Activated naive CD8-positive, alpha-beta T cell (primary cell): ENCODE results near the gene CBX5.

Source experiments
- H3K27ac Mint-ChIP-seq: one replicate; pipeline ENCODE4 v1.8.0; 2021; ENCODE audit warnings: mixed read lengths
- H3K27me3 Mint-ChIP-seq: one replicate; pipeline ENCODE4 v1.8.0; 2021; ENCODE audit warnings: mixed read lengths
- H3K36me3 Mint-ChIP-seq: one replicate; pipeline ENCODE4 v1.8.0; 2021; ENCODE audit warnings: mixed read lengths
- H3K4me1 Mint-ChIP-seq: one replicate; pipeline ENCODE4 v1.8.0; 2021; ENCODE audit warnings: low read depth, mixed read lengths
- H3K4me3 Mint-ChIP-seq: one replicate; pipeline ENCODE4 v1.8.0; 2021; ENCODE audit warnings: mild to moderate bottlenecking, mixed read lengths
- H3K9me3 Mint-ChIP-seq: one replicate; pipeline ENCODE4 v1.8.0; 2021; ENCODE audit warnings: low read depth, mixed read lengths

The CBX5 gene

DNA sequence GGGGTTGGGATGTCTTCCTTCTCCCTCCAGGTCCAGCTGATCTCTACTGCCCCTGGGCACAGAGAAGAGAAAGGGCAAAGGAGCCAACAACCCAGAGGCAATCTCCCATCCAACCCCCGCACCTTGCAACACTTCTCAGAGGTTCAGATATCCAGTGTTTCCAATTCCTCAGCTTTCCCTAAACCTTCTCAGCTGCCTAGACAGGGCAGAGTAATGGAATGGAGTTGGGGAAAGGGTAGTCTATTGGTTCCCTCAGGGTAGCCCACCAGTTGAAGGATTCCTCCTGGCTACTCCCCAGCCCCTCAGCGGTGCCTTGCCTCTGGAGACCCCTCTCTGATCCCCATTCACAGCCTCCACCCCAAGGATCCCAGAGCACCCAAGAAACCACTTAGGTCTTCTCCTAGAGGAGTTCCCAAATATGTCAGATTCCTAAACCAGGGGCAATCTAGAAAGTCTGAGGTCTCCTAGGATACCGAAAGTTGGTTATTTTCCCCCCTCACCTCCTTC is 20.4 kb upstream of the CBX5 start:
- Mint-ChIP-seq H3K27me3 (peaks cover 26% of the 10 kb centered on the region), H3K9me3 (no peaks in the 10 kb centered on the region), H3K36me3 (no peaks in the 10 kb centered on the region), H3K4me3 (peak overlapping the region; percentile 48), H3K4me1 (peaks cover 10% of the 10 kb centered on the region), H3K27ac (no peak overlapping the region)

DNA sequence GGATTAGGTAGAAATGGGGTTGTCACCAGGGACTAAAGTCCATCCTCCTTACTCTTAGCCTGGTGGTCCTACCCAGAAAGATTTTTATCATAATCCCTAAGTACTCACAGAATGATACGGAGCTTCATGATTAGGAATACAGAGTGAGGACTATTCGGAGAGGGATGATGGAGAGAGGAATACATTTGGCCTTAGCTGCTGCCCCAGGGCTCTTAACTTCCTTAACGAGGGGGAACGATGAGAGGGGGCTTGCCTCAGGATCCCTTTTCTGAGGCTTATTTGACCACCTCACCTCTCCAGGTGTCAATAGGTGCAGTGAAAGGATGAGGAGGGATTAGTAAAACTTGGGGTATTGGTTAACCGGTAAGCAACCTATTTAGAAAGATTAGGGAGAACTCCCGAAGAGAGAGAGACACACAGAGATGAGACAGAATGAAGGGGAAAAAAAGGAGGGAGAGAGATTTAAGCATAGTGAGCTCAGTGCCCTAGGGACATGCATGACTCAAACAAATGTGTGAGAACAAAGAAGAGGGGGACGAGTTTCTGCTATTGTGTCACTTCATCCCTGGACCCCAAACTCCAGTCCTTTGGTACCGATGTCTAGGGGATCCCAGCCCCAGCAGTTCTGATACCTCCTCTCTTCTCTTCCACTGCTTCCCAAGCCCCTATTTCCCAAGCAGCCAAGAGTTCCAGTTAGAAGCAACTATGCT is 19.7 kb upstream of the CBX5 start:
- Mint-ChIP-seq H3K27me3 (peaks cover 26% of the 10 kb centered on the region), H3K4me1 (peaks cover 10% of the 10 kb centered on the region), H3K27ac (no peak overlapping the region), H3K9me3 (no peaks in the 10 kb centered on the region), H3K4me3 (peak overlapping the region; percentile 14), H3K36me3 (no peaks in the 10 kb centered on the region)

DNA sequence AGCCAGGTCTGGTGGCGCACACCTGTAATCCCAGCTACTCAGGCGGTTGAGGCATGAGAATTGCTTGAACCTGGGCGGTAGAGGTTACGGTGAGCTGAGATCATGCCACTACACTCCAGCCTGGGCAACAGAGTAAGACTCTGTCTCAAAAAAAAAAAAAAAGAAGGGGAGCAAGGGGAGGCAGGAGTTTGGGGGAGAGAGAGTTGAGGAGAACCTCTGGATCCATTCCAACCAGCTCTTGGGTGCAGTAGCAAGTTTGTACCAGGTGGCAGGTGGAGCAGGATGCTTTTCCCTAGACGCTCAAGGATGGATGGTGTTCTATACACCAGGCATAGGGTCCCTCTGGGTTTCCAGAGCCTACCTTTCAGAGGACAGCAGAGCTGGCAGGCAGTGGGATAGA is 19.0 kb upstream of the CBX5 start:
- H3K9me3 Mint-ChIP-seq: no peaks in the 10 kb centered on the region
- peaks cover 10% of the 10 kb centered on the region for H3K4me1 Mint-ChIP-seq
- H3K36me3 Mint-ChIP-seq: no peaks in the 10 kb centered on the region
- no peak overlapping the region for H3K27ac Mint-ChIP-seq
- peaks cover 26% of the 10 kb centered on the region for H3K27me3 Mint-ChIP-seq
- no peak overlapping the region for H3K4me3 Mint-ChIP-seq

DNA sequence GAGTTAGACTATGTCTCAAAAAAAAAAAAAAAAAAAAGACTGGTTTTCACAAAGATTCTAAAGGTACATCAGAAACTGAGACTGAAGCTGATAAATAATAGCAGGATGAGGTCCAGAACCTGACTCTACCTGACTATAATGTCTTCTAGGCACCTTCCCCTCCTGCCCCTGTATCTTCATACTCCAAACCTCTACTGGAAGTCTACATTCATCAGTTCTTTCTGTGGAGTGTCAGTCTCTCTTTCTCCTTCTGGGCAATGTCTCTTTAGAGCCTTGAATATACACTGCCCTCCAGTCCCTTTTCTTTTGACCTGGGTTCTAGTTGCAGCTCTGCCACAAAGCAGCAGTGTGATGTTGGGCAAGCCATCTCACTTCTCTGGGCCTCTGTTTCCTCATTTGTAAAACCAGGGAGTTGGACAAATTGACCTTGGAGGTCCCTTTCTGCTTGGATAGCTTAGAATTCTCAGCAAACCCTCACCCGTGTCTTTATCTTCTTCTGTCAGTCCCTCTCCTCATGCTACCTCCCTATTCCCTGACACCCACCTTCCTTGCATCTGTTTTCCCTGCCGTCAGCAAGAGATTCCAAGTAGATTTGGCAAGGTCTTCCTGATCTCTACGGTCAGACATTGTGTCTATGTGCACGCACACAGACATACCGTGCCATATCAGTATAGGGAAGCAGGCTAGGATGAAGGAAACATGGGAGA is 16.6 kb upstream of the CBX5 start:
- no peaks in the 10 kb centered on the region for H3K9me3 Mint-ChIP-seq
- H3K27me3 Mint-ChIP-seq: peaks cover 15% of the 10 kb centered on the region
- no peak overlapping the region for H3K27ac Mint-ChIP-seq
- no peak overlapping the region for H3K4me3 Mint-ChIP-seq
- H3K4me1 Mint-ChIP-seq: peaks cover 10% of the 10 kb centered on the region
- no peaks in the 10 kb centered on the region for H3K36me3 Mint-ChIP-seq

DNA sequence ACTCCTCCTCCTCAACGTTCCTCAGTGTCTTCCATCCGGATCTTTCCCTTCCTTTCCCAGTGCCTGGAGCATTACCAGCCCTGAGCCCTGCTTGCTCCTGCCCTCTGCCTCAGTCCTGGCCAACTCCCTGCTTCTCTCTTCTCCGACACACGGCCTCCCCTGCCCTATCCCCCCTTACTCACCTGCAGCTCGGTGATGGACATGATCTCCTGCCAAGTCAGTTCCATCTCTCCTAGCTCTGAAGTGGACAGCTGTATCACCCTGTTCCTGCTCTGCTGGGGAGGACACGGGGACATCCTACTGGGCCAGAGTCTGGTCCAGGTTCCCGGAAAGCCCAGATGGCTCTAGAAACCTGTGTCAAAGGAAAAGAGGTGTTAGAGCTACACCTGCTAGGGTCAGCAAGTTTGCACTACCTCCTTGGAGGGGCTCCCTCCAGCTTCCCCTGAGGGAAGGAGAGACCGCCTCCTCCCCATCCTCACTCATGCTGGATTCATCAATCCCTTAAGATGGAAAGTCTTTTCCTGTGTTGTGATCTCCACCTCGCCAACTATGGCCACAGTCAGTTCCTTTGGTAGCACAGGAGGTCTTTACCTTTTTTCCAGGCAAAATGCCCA is 15.1 kb upstream of the CBX5 start:
- Mint-ChIP-seq H3K9me3 (no peaks in the 10 kb centered on the region), H3K4me3 (no peak overlapping the region), H3K27me3 (peaks cover 9% of the 10 kb centered on the region), H3K36me3 (no peaks in the 10 kb centered on the region), H3K27ac (no peak overlapping the region), H3K4me1 (peaks cover 5% of the 10 kb centered on the region)

DNA sequence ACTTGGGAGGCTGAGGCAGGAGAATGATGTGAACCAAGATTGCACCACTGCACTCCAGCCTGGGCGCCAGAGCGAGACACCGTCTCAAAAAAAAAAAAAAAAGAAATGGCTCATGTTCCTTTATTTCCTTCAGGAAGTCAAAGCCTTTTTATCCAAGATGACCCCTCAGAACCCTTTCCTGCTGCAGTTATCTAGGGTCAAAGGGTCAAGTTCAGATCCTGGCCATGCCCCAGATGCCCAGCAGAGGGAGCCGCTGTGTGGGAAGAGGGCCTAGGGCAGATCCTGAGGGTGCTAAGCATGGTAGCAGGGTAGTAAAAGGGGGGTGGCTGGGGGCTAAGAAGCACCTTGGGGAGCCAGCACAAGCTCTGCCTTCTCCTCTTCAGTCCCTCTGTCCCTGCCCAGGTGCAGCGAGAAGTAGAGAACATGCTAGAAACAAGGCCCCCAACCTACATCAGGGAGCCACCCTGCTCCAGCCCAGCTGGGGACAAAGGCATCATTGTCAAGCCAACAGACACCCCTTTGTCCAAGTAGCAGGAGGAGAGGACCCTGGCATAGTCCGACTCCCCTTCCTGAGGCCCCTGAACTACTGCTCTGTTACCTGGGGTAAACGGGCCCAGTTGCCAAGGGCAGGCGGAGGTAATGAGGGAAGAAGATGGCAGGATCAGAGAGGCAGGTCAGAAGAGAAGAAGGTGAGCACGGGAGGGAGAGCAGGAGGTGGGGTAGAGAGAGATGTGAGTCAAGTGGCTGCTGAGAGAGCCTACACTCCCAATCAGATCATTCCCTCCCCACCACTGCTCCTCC is 14.4 kb upstream of the CBX5 start:
- no peak overlapping the region for H3K27ac Mint-ChIP-seq
- H3K27me3 Mint-ChIP-seq: peaks cover 4% of the 10 kb centered on the region
- no peaks in the 10 kb centered on the region for H3K36me3 Mint-ChIP-seq
- H3K9me3 Mint-ChIP-seq: no peaks in the 10 kb centered on the region
- H3K4me3 Mint-ChIP-seq: no peak overlapping the region
- H3K4me1 Mint-ChIP-seq: peaks cover 5% of the 10 kb centered on the region

DNA sequence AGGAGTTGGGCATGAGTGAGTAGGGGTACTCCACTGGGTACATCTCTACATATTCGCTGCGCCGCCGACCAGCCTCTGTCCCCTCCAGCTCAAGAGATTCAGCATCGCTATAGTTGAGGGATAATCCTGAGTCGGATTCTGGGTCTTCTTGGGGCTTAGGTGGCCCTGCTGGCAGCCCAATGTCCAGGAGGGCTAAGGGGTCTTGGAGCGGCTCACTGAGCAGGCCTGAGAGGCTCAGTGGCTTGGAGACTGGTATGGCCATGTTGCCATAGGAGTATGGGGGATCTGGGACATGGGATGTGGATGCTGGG is 13.0 kb upstream of the CBX5 start:
- peaks cover 3% of the 10 kb centered on the region for H3K4me1 Mint-ChIP-seq
- no peaks in the 10 kb centered on the region for H3K36me3 Mint-ChIP-seq

DNA sequence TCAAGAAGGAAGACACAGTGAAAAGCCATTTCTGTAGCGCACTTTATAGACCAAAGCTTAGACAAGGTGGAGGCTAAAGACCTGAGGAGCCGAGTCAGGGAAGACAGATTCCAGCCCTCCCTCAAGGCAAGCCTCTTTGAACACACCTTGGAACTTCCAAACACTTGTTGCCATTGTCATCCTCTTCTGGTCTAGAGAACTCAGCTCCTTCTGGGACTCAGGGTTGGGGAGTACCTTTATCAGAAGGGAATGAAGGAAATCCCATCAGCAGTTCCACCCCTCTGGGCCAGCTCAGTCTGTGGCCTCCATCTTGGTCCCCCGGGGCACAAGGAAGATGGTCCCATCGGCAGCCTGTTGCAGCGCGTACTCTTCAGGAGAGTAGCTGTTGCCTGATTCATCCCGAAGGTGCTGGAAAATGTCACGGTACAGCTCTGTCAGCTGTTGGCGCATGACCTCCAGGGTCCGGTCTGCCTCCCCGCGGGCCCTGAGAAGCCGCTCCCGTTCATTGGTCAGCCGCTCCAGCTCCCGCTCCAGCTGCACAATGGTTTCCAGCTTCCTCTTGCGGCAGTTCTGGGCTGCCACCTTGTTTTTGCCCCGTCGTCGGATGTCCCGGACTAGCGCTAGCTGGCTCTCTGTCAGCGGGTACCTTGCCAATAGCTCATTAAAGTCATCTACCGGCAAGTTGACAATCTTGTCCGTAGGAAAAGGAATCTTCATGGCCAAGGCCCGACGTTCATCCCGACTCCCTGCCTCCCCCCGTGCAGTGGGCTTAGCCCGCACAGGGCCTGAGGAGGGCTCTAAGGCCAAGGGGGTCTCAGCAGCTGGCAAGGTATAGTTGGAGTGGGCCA is 12.4 kb upstream of the CBX5 start:
- Mint-ChIP-seq H3K27me3 (no peaks in the 10 kb centered on the region), H3K4me3 (no peak overlapping the region), H3K27ac (no peak overlapping the region), H3K4me1 (peaks cover under 1% of the 10 kb centered on the region), H3K9me3 (no peaks in the 10 kb centered on the region), H3K36me3 (no peaks in the 10 kb centered on the region)

More for the DNA sequence above, 13.0 kb upstream of the CBX5 start:
- no peak overlapping the region for H3K4me3 Mint-ChIP-seq
- no peak overlapping the region for H3K27ac Mint-ChIP-seq
- no peaks in the 10 kb centered on the region for H3K27me3 Mint-ChIP-seq
- no peaks in the 10 kb centered on the region for H3K9me3 Mint-ChIP-seq

DNA sequence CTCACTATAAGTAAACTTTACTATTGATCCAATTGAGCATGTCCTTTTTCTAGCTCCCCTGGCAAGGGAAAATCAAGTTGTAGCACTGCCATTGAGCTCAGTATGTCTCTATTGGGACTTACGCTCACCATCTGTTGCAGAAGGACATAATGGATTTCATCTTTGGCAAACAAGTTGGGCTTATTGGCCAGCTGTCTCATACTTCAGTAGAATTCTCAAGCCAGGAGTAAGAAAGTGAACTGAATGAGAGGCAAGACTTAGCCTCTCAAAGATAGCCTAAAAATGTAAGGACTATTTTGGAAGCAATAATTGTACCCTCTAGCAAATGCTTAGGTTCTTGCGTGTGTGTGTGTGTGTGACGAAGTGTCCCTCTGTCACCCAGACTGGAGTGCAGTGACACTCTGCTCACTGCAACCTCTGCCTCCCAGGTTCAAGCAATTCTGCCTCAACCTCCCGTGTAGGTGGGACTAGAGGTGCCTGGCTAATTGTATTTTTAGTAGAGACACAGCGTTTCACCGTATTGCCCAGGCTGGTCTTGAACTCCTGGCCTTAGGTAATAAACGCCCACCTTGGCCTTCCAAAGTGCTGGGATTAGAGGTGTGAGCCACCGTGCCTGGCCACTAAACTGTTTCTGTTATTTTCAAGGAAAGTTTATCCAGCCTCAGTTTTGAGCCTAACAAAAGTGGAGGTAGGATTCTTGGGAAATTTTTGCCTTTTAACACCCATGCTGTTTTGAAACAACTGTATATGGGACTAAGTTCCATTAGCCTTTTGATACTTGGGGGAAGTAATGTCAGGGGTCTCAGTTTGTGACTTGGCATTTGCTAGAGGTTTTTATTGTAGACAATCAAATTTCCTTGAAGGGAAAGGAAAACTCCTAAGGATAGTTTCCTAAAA is 7.6 kb upstream of the CBX5 start:
- Mint-ChIP-seq H3K4me1 (peaks cover 37% of the 10 kb centered on the region), H3K36me3 (peaks cover 36% of the 10 kb centered on the region), H3K27ac (peak overlapping the region; percentile 58), H3K27me3 (no peaks in the 10 kb centered on the region), H3K4me3 (peak overlapping the region; percentile 38), H3K9me3 (no peaks in the 10 kb centered on the region)

DNA sequence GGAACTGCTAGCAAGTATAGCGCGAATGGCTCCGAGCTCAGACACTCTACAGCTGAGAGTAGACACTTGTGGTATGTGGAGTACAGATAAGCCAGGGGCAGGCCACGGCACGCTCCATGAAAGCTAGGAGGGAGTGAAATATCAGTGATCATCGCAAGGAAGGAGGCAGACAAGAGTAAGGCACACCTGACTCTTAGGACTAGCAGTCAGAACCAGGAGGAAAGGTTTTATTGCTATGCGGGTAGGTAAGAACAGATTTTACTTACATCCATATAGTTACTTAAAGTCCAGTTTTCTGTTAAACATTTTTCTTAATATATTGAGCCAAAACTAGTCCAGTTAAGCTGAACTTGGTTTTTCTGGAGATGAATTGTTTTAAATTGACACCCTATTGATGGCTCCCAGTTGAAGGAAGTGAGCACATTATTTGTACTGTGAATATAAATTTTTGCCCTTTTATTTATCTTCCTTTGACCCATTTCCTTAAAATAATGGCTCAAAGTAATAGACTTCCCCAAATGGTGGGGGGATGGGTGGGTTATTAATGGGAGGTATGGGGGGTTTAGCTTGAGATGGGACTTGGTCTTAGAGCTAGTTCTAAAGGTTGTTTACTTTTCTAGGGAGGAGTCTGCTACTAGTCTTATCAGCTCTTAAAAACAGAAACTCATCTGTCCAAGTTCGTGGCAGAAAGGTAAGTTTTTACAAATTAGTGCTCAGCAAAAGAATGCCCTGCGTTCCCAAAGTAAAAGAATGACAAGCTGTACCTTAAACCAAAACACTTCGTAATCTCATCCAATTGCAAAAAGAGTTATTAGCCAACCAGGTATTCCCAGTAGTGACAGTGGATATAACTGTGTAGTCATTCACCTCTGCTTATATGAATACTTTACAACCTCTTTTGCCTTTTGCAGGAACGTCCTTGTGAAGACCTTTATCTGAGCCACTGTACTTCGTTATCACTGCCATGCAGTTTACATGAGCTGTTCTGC is 6.4 kb upstream of the CBX5 start:
- peaks cover 48% of the 10 kb centered on the region for H3K36me3 Mint-ChIP-seq
- H3K27me3 Mint-ChIP-seq: no peaks in the 10 kb centered on the region
- no peak overlapping the region for H3K27ac Mint-ChIP-seq
- H3K9me3 Mint-ChIP-seq: no peaks in the 10 kb centered on the region
- H3K4me1 Mint-ChIP-seq: peaks cover 41% of the 10 kb centered on the region
- H3K4me3 Mint-ChIP-seq: peak overlapping the region; percentile 38

DNA sequence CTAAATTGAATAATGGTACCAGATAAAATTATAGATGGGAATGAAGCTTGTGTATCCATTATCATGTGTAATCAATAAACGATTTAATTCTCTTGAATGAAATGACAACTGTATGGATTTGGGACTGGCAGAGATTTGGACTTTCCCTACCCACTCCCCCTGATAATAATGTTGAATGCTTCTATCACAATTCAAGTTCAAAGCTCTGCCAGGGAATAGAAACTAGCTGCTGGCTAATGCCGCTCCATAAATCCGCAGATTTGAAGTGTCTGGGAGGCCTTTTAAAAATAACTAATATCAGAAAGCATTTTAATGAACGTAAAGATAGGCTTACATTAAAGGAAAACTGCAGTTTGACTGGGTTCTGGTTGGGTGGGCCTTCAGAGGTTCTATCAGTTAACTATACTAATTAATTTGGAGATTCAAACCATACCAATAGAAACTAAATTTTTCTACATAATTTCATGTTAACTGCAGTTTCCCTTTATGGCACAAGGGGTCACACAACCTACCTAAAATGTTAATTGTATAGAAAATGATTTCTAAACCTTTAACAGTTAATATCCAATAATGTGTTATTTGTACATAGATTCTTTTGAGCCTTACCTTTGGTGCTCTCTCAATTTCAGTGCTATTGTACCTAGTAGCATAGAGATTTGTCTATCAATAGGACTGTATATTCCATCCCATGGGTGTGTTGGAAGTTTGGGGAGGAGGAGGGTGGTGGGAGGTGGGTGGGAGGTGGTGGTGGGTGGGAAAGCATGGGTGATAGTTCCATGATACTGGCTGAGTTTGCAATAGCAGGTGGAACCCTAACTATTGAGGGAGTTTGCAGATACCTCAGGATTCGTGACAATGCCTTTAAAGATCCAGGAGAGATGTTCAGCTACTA is 5.5 kb upstream of the CBX5 start:
- Mint-ChIP-seq H3K27ac (no peak overlapping the region), H3K9me3 (no peaks in the 10 kb centered on the region), H3K27me3 (no peaks in the 10 kb centered on the region), H3K4me1 (peaks cover 41% of the 10 kb centered on the region), H3K36me3 (peaks cover 50% of the 10 kb centered on the region), H3K4me3 (no peak overlapping the region)
